Measurements from ENCODE around the gene PPP6R2.

PPP6R2 gene

GRCh38 chr22:50445071-50445879 is 102.1 kb downstream of the PPP6R2 start:
- Histone ChIP-seq H3K36me3 (ENCODE audit: insufficient read depth, low read length) (peaks cover 67% of the 10 kb centered on the region), H3K9me2 (ENCODE audit: low read depth, low read length) (no peaks in the 10 kb centered on the region), H4K20me1 (ENCODE audit: insufficient read depth, low read length) (no peaks in the 10 kb centered on the region), H2AFZ (ENCODE audit: low read length) (no peak overlapping the region), H3K27ac (ENCODE audit: low read depth, low read length, poor library complexity, severe bottlenecking) (peak overlapping the region; percentile 97), H3K4me3 (ENCODE audit: low read depth, low read length, poor library complexity, severe bottlenecking) (no peak overlapping the region), H3K9ac (ENCODE audit: low read length) (peak overlapping the region; percentile 48; the same call in 1 of the 2 replicates), H3K4me2 (ENCODE audit: low read length) (peak overlapping the region; percentile 42), H3F3A (ENCODE audit: insufficient read depth, low read length) (no peaks in the 10 kb centered on the region), H3K4me1 (ENCODE audit: insufficient read depth, low read length, severe bottlenecking) (peaks cover 60% of the 10 kb centered on the region), H3K79me2 (ENCODE audit: insufficient read depth, low read length) (no peaks in the 10 kb centered on the region), H3K27me3 (ENCODE audit: insufficient read depth, low read length) (no peaks in the 10 kb centered on the region), H3K9me3 (ENCODE audit: low read length) (no peaks in the 10 kb centered on the region)
- TF ChIP-seq EZH2 (IDR thresholded peaks at IDR 0.05; ENCODE audit: borderline replicate concordance, low read length): no peak
- no peak for TF ChIP-seq CTCF (IDR thresholded peaks at IDR 0.05; ENCODE audit: low read length)

GRCh38 chr22:50445880-50446707 is 103.0 kb downstream of the PPP6R2 start:
- H3K9me2 ChIP-seq (ENCODE audit: low read depth, low read length): no peaks in the 10 kb centered on the region
- H3K9me3 ChIP-seq (ENCODE audit: low read length): no peaks in the 10 kb centered on the region
- H3K79me2 ChIP-seq (ENCODE audit: insufficient read depth, low read length): no peaks in the 10 kb centered on the region
- H4K20me1 ChIP-seq (ENCODE audit: insufficient read depth, low read length): no peaks in the 10 kb centered on the region
- H2AFZ ChIP-seq (ENCODE audit: low read length): no peak overlapping the region
- H3K27me3 ChIP-seq (ENCODE audit: insufficient read depth, low read length): no peaks in the 10 kb centered on the region
- peaks cover 66% of the 10 kb centered on the region for H3K4me1 ChIP-seq (ENCODE audit: insufficient read depth, low read length, severe bottlenecking)
- TF ChIP-seq CTCF (IDR thresholded peaks at IDR 0.05; ENCODE audit: low read length) (no peak), EZH2 (IDR thresholded peaks at IDR 0.05; ENCODE audit: borderline replicate concordance, low read length) (no peak)
- 0 out of 2 replicates have a peak, but pooled peaks cover 4% of the 10 kb centered on the region for H3F3A ChIP-seq (ENCODE audit: insufficient read depth, low read length)
- peak overlapping the region; percentile 42; the same call in 1 of the 2 replicates for H3K4me2 ChIP-seq (ENCODE audit: low read length)
- H3K4me3 ChIP-seq (ENCODE audit: low read depth, low read length, poor library complexity, severe bottlenecking): no peak overlapping the region
- peak overlapping the region; percentile 48; the same call in 1 of the 2 replicates for H3K9ac ChIP-seq (ENCODE audit: low read length)
- H3K27ac ChIP-seq (ENCODE audit: low read depth, low read length, poor library complexity, severe bottlenecking): peak overlapping the region; percentile 97
- peaks cover 68% of the 10 kb centered on the region for H3K36me3 ChIP-seq (ENCODE audit: insufficient read depth, low read length)

GRCh38 chr22:50446708-50447575 is 103.8 kb downstream of the PPP6R2 start:
- Histone ChIP-seq H3K9ac (ENCODE audit: low read length) (peak overlapping the region; percentile 48; the same call in 1 of the 2 replicates), H3K27ac (ENCODE audit: low read depth, low read length, poor library complexity, severe bottlenecking) (peak overlapping the region; percentile 97), H3K79me2 (ENCODE audit: insufficient read depth, low read length) (no peaks in the 10 kb centered on the region), H3K4me2 (ENCODE audit: low read length) (peak overlapping the region; percentile 42; the same call in 1 of the 2 replicates), H2AFZ (ENCODE audit: low read length) (no peak overlapping the region), H3K36me3 (ENCODE audit: insufficient read depth, low read length) (peaks cover 68% of the 10 kb centered on the region), H3K9me2 (ENCODE audit: low read depth, low read length) (no peaks in the 10 kb centered on the region), H3K9me3 (ENCODE audit: low read length) (no peaks in the 10 kb centered on the region), H3F3A (ENCODE audit: insufficient read depth, low read length) (0 out of 2 replicates have a peak, but pooled peaks cover 4% of the 10 kb centered on the region), H3K4me3 (ENCODE audit: low read depth, low read length, poor library complexity, severe bottlenecking) (no peak overlapping the region), H4K20me1 (ENCODE audit: insufficient read depth, low read length) (no peaks in the 10 kb centered on the region), H3K27me3 (ENCODE audit: insufficient read depth, low read length) (no peaks in the 10 kb centered on the region), H3K4me1 (ENCODE audit: insufficient read depth, low read length, severe bottlenecking) (peaks cover 66% of the 10 kb centered on the region)
- TF ChIP-seq EZH2 (IDR thresholded peaks at IDR 0.05; ENCODE audit: borderline replicate concordance, low read length): no peak
- no peak for TF ChIP-seq CTCF (IDR thresholded peaks at IDR 0.05; ENCODE audit: low read length)

Measured in OCI-LY1 (cell line).